ENCODE results near the gene GPATCH2L.

The GPATCH2L gene

DNA sequence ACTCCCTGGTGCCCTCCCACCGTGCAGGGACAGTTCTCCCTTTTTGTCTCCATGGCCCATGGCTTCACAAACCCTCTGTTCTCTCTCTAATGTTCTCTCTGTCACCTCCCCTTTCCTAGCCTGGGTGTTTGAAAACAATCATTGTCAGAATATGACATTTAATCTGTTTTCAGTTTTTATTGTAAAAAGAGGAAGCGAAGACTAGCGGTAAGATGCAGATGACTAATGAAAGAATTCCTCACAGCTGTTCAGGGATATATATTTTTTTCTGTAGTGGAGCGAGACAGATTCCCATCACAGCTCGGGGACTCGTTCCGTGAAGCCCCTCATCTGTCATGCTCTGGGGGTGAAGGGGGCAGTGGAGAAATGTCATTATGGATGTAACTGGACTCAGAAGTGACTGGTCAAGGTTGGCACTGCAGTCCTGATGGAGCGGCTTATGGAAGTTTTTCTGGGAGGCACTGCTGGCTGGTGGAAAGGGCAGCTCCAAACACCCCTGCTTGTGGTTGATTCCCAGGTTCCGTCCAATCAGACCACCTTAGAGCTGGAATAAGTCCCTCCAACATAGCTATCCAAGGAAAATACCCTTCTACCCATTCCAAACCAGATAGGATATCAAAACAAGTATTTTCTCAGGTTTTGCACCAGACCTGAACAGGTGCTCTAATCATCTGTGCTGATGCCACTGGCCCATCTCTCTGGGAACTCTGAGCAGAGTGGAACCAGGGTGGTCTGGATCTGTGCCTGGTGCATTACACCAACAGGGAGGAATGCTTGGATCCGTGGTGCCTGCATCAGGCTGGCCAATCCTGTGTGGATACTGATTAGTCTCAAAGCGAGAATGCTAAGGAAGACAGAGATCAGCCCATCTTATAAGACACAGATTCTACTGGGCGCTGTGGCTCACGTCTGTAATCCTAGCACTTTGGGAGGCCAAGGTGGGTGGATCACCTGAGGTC lies 84.7 kb downstream of the GPATCH2L start:
- TF ChIP-seq ZFX (IDR thresholded peaks at IDR 0.05; ENCODE audit: borderline replicate concordance) (no peak), CTCF (IDR thresholded peaks at IDR 0.05) (no peak)
- H3K27ac ChIP-seq = no peak overlapping the region

- H3K27ac ChIP-seq = no peak overlapping the region
- TF ChIP-seq ZFX (IDR thresholded peaks at IDR 0.05; ENCODE audit: borderline replicate concordance) (no peak), CTCF (IDR thresholded peaks at IDR 0.05) (no peak)
Observed at GRCh38 chr14:76237349-76237990, 85.7 kb downstream of the GPATCH2L start.

DNA sequence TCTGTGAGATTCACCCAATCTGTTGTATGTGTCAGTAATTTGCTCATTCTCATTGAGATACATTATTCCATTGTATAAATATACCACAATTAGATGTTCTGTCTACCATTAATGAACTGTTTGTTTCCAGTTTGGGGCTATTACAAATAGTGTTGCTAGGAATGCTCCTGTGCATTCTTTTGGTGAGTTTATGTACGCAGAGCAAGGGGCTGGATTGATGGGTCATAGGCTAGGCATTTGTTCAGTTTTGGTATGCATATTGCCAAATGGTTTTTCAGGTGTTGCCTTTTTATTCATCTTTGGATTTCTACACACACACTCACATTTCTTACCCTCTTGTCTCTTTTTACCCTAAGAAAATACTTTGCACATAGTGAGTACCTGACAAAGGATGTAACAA lies 93.4 kb downstream of the GPATCH2L start:
- H3K27ac ChIP-seq = no peak overlapping the region
- TF ChIP-seq CTCF (IDR thresholded peaks at IDR 0.05) = no peak
- no peak for TF ChIP-seq ZFX (IDR thresholded peaks at IDR 0.05; ENCODE audit: borderline replicate concordance)

GRCh38 chr14:76250302-76250701 lies 98.6 kb downstream of the GPATCH2L start:
- no peak overlapping the region for H3K27ac ChIP-seq
- TF ChIP-seq CTCF (IDR thresholded peaks at IDR 0.05) (no peak), ZFX (IDR thresholded peaks at IDR 0.05; ENCODE audit: borderline replicate concordance) (no peak)

DNA sequence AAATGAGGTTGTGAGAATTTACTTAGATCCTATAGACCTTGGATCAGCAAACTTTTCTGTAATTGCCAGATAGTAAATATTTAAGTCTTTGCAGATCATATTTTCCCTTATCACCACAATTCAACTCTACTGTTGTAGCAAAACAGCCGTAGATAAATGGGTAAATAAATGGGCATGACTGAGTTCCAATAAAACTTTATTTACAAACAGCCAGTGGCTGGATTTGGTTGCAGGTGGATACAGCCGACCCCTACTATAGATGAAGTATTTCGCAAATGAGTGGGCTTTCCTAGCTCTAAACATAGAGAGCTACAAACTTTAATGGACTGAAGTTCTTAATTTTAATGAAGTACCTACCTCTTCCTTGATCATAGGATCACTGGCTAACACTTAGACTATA lies 100.7 kb downstream of the GPATCH2L start:
- H3K27ac ChIP-seq = no peak overlapping the region
- TF ChIP-seq ZFX (IDR thresholded peaks at IDR 0.05; ENCODE audit: borderline replicate concordance) (no peak), CTCF (IDR thresholded peaks at IDR 0.05) (no peak)

- TF ChIP-seq CTCF (IDR thresholded peaks at IDR 0.05) (no peak), ZFX (IDR thresholded peaks at IDR 0.05; ENCODE audit: borderline replicate concordance) (no peak)
- no peak overlapping the region for H3K27ac ChIP-seq
Observed at GRCh38 chr14:76253111-76253510, 101.4 kb downstream of the GPATCH2L start.

- TF ChIP-seq CTCF (IDR thresholded peaks at IDR 0.05) (no peak), ZFX (IDR thresholded peaks at IDR 0.05; ENCODE audit: borderline replicate concordance) (no peak)
Observed at GRCh38 chr14:76256545-76256944, 104.8 kb downstream of the GPATCH2L start.

More at GRCh38 chr14:76256545-76256944, 104.8 kb downstream of the GPATCH2L start:
- H3K27ac ChIP-seq = no peak overlapping the region
